Testis (tissue), 2 donors: ENCODE data around the gene CABP1.

Source experiments
- POLR2A ChIP-seq: fragments of 450-650 bp; IDR thresholded peaks from one replicate; pipeline ENCODE4 v1.6.1; 2017; ENCODE audit warnings: antibody characterized with exemption, mild to moderate bottlenecking, moderate library complexity
- TF ChIP-seq, protein P1 (sequence below), 3 experiments: fragments of 450-650 bp in 2 of 3; fragments of 200-600 bp in 1 of 3; sonication (generic) in 1 of 3; IDR thresholded peaks; one replicate each; pipeline ENCODE4 v1.5.1; 2016 to 2019; ENCODE audit warnings: antibody characterized with exemption in 3 of 3, mild to moderate bottlenecking in 2 of 3, moderate library complexity in 1 of 3

DNA sequence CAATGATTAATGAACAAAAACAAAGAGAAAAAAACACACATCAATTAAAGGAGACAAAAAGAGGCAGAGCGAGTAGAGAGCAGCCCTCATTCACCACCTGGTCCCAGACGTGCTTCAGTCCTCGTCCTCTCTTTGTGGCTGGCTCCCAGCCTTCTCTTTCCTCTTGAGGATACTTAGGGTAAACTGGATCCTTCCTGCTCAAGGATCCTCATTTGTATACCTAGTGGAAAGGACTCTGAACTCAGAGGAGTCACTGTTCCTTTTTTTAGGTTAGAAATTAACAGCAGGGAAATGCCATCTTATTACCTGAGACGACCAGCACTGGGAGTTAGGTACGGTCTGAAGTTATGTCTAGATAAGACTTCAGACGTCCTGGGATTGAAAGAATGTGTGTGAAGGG, 56.2 kb downstream of the CABP1 start:
- TF ChIP-seq, protein P1, sequence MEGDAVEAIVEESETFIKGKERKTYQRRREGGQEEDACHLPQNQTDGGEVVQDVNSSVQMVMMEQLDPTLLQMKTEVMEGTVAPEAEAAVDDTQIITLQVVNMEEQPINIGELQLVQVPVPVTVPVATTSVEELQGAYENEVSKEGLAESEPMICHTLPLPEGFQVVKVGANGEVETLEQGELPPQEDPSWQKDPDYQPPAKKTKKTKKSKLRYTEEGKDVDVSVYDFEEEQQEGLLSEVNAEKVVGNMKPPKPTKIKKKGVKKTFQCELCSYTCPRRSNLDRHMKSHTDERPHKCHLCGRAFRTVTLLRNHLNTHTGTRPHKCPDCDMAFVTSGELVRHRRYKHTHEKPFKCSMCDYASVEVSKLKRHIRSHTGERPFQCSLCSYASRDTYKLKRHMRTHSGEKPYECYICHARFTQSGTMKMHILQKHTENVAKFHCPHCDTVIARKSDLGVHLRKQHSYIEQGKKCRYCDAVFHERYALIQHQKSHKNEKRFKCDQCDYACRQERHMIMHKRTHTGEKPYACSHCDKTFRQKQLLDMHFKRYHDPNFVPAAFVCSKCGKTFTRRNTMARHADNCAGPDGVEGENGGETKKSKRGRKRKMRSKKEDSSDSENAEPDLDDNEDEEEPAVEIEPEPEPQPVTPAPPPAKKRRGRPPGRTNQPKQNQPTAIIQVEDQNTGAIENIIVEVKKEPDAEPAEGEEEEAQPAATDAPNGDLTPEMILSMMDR (IDR thresholded peaks at IDR 0.05), result no peak
- no peak for TF ChIP-seq POLR2A
